ENCODE data around the gene RPA1. TPM values are rescaled to one million over a fixed set of nuclear protein-coding genes. Genes with fewer than 3 reads are reported as not detected.
A peak's percentile ranks its signal among the peaks of the same experiment; 100 is the strongest.

Gene RPA1
- total and polyA plus RNA-seq, 2 of the 8 experiments (the other 6 are each of a cell fraction or from before 2014, with no cell fraction given) = 79.1 to 194 TPM

GRCh38 chr17:1947743-1948516 lies 118.1 kb downstream of the RPA1 start:
- no peaks in the 10 kb centered on the region for H3K9me3 ChIP-seq (ENCODE audit: insufficient read depth in 2 of 2, low read depth in 1 of 2, low read length in 1 of 2)
- POLR2A ChIA-PET (ENCODE audit: partially characterized antibody) = interaction anchor here (1.3 kb wide), 1 partner anchor 11 kb away, joined by 3 read pairs; no protein-coding TSS in a partner anchor
- DNase-seq (ENCODE audit: low read depth in 1 of 2, low spot score in 2 of 2) (no peak), FAIRE-seq (no peak)
- no peak overlapping the region for H2BK15ac ChIP-seq (ENCODE audit: low read length)
- H3K4ac ChIP-seq (replicated peaks; ENCODE audit: insufficient read length, low read depth, low read length) = no peak overlapping the region
- no peak overlapping the region for H2AFZ ChIP-seq (ENCODE audit: low read length)
- no peak overlapping the region for H4K91ac ChIP-seq (replicated peaks; ENCODE audit: insufficient read length, low read length)
- no peak overlapping the region for H3K23ac ChIP-seq (ENCODE audit: insufficient read length)
- H3K79me2 ChIP-seq (ENCODE audit: control insufficient read depth in 1 of 2, insufficient read depth in 2 of 2, low read length in 2 of 2) = no peaks in the 10 kb centered on the region
- H2BK5ac ChIP-seq (ENCODE audit: low read depth, low read length) = no peak overlapping the region
- 92% methylated on average over 19 of the region's 22 CpGs; no CpG with 5 or more reads in 1 of the 2 experiments for WGBS, 2 experiments (ENCODE audit: extremely low coverage in 1 of 2, insufficient coverage in 1 of 2, insufficient read length in 1 of 2, insufficient replicate concordance in 2 of 2, low coverage in 1 of 2, low lambda C conversion rate in 2 of 2, missing lambda C conversion rate in 1 of 2)
- no peak overlapping the region for H3K18ac ChIP-seq (ENCODE audit: extremely low read depth, low read length)
- no peak overlapping the region for H3K27ac ChIP-seq (ENCODE audit: low read depth, low read length)
- no peaks in the 10 kb centered on the region for H3K79me1 ChIP-seq (ENCODE audit: low read depth, low read length)
- no peak overlapping the region for H3K56ac ChIP-seq (replicated peaks; ENCODE audit: insufficient read length, low read depth, low read length)
- no peak overlapping the region for H4K5ac ChIP-seq (ENCODE audit: insufficient read length, low read depth, low read length)
- no peak overlapping the region for H3K9ac ChIP-seq (replicated peaks in 1 of 4; ENCODE audit: extremely low read depth in 1 of 4, low read depth in 3 of 4, low read length in 3 of 4)
- no peak overlapping the region for H2BK120ac ChIP-seq (replicated peaks; ENCODE audit: low read depth, low read length)
- H2BK12ac ChIP-seq (ENCODE audit: low read depth, low read length) = no peak overlapping the region
- H3K27me3 ChIP-seq (replicated peaks in 1 of 4; ENCODE audit: control insufficient read depth in 3 of 4, extremely low read depth in 1 of 4, insufficient read depth in 3 of 4, low read length in 3 of 4) = no peaks in the 10 kb centered on the region
- H2BK20ac ChIP-seq (ENCODE audit: low read length) = no peak overlapping the region
- no peak overlapping the region for H3K14ac ChIP-seq (ENCODE audit: insufficient read length)
- no peak overlapping the region for H3K4me2 ChIP-seq (ENCODE audit: insufficient read depth in 1 of 2, low read depth in 2 of 2, low read length in 2 of 2)
- no peaks in the 10 kb centered on the region for H3K4me1 ChIP-seq (replicated peaks in 1 of 4; ENCODE audit: control insufficient read depth in 3 of 4, insufficient read depth in 4 of 4, low read length in 3 of 4)
- H4K20me1 ChIP-seq (replicated peaks in 1 of 2; ENCODE audit: control insufficient read depth in 1 of 2, insufficient read depth in 2 of 2, low read length in 2 of 2) = peaks cover 0 to 5% of the 10 kb centered on the region in 2 experiments
- H3K23me2 ChIP-seq (ENCODE audit: low read depth, low read length) = no peaks in the 10 kb centered on the region
- H4K8ac ChIP-seq (ENCODE audit: extremely low read depth, insufficient read depth, low read length) = peak overlapping the region; percentile 35; the same call in 1 of the 2 replicates
- CTCF ChIA-PET (ENCODE audit: partially characterized antibody) = interaction anchor here (0.8 to 1.6 kb wide), 4 partner anchors 12 to 39 kb away, joined by 3 read pairs; no protein-coding TSS in a partner anchor
- H2AK5ac ChIP-seq (ENCODE audit: low read depth, low read length) = no peak overlapping the region
- no peak overlapping the region for H3K4me3 ChIP-seq (ENCODE audit: extremely low read depth in 1 of 4, insufficient read depth in 2 of 4, low read depth in 3 of 4, low read length in 4 of 4)
- H3K36me3 ChIP-seq (ENCODE audit: control insufficient read depth in 2 of 4, insufficient read depth in 4 of 4, low read length in 3 of 4) = no peaks in the 10 kb centered on the region
- no peak for TF ChIP-seq SAP30 (IDR thresholded peaks at IDR 0.05; ENCODE audit: insufficient read depth, insufficient replicate concordance, low read length)
- no peak for TF ChIP-seq FOSL1 (IDR thresholded peaks at IDR 0.05; ENCODE audit: insufficient read depth, low read depth, low read length)
- TF ChIP-seq RNF2 (IDR thresholded peaks at IDR 0.05; ENCODE audit: borderline replicate concordance, low read depth, low read length, missing control alignments, poor library complexity, severe bottlenecking) = no peak
- TF ChIP-seq GABPA (IDR thresholded peaks at IDR 0.05; ENCODE audit: borderline replicate concordance, insufficient read depth, low read length) = no peak
- no peak for TF ChIP-seq GTF2F1 (IDR thresholded peaks at IDR 0.05; ENCODE audit: borderline replicate concordance, low read depth, low read length)
- TF ChIP-seq CTBP2 (IDR thresholded peaks at IDR 0.05; ENCODE audit: borderline replicate concordance, insufficient read depth, insufficient read length, low read length) = no peak
- no peak for TF ChIP-seq BCL11A (IDR thresholded peaks at IDR 0.05; ENCODE audit: low read depth in 2 of 2, low read length in 2 of 2)
- TF ChIP-seq YY1 (IDR thresholded peaks at IDR 0.05; ENCODE audit: low read depth, low read length) = no peak
- TF ChIP-seq MAFK (IDR thresholded peaks at IDR 0.05; ENCODE audit: low read depth, low read length) = no peak

All from H1 (cell line).